ENCODE data around the gene MEAF6. TPM values are rescaled to one million over a fixed set of nuclear protein-coding genes. Genes with fewer than 3 reads are reported as not detected.
"Not testable (repeated sequence)": the region's sequence is repeated elsewhere in the genome, so short reads cannot be mapped to it uniquely, and the experiment has no call there.

The MEAF6 gene
- 147 TPM for total RNA-seq

GRCh38 chr1:37514350-37515184 lies at the start of gene MEAF6:
TSS of gene MEAF6 (minus strand) at chr1:37514766. CDS start at chr1:37514746, 20 bp downstream.
- DNase-seq (ENCODE audit: low spot score in 2 of 2) (peak; percentile 88 to 92), FAIRE-seq (no peak)

- no peak for DNase-seq (ENCODE audit: low spot score in 2 of 2)
Measured at GRCh38 chr1:37562984-37563383, 48.4 kb upstream of the MEAF6 start.

GRCh38 chr1:37561133-37562132 lies 46.9 kb upstream of the MEAF6 start:
- FAIRE-seq, result no peak
- no peak for DNase-seq (ENCODE audit: low spot score in 2 of 2)

More at GRCh38 chr1:37562984-37563383, 48.4 kb upstream of the MEAF6 start:
- FAIRE-seq, result no peak

GRCh38 chr1:37560401-37561132 lies 46.0 kb upstream of the MEAF6 start:
- DNase-seq (ENCODE audit: low spot score in 2 of 2) (no peak), FAIRE-seq (no peak)

GRCh38 chr1:37559957-37560379 lies 45.4 kb upstream of the MEAF6 start:
- not testable (repeated sequence) for FAIRE-seq; DNase-seq (ENCODE audit: low spot score in 2 of 2)

GRCh38 chr1:37559080-37559479 lies 44.5 kb upstream of the MEAF6 start:
- no peak for DNase-seq (ENCODE audit: low spot score in 2 of 2)
- no peak for FAIRE-seq

- FAIRE-seq (no peak), DNase-seq (ENCODE audit: low spot score in 2 of 2) (no peak)
Measured at GRCh38 chr1:37558411-37558810, 43.8 kb upstream of the MEAF6 start.

- FAIRE-seq (no peak), DNase-seq (ENCODE audit: low spot score in 2 of 2) (no peak)
Measured at GRCh38 chr1:37557402-37557801, 42.8 kb upstream of the MEAF6 start.

- no peak for FAIRE-seq
- peak; percentile 65 to 91 for DNase-seq (ENCODE audit: low spot score in 2 of 2)
Measured at GRCh38 chr1:37556712-37557196, 42.2 kb upstream of the MEAF6 start, which contains the start of gene DNALI1. TSS of gene DNALI1 (plus strand) at chr1:37556940. CDS start at chr1:37556995, 55 bp downstream.

GRCh38 chr1:37553927-37554808 lies 39.6 kb upstream of the MEAF6 start, which contains the start of gene SNIP1:
TSS of gene SNIP1 (minus strand) at chr1:37554293. CDS start at chr1:37554229, 64 bp downstream.
- DNase-seq (ENCODE audit: low spot score in 2 of 2) (peak; percentile 97 to 98), FAIRE-seq (no peak)

- DNase-seq (ENCODE audit: low spot score in 2 of 2) (no peak), FAIRE-seq (no peak)
Measured at GRCh38 chr1:37553598-37553926, 39.0 kb upstream of the MEAF6 start.

GRCh38 chr1:37549341-37549740 lies 34.8 kb upstream of the MEAF6 start:
- DNase-seq (ENCODE audit: low spot score in 2 of 2), result no peak
- no peak for FAIRE-seq

- DNase-seq (ENCODE audit: low spot score in 2 of 2) (no peak), FAIRE-seq (no peak)
Measured at GRCh38 chr1:37545019-37545418, 30.5 kb upstream of the MEAF6 start.

- no peak for FAIRE-seq
- DNase-seq (ENCODE audit: low spot score in 2 of 2), result no peak
Measured at GRCh38 chr1:37544530-37544929, 30.0 kb upstream of the MEAF6 start.

- FAIRE-seq (no peak), DNase-seq (ENCODE audit: low spot score in 2 of 2) (no peak)
Measured at GRCh38 chr1:37540036-37540785, 25.6 kb upstream of the MEAF6 start.

- not testable (repeated sequence) for FAIRE-seq; DNase-seq (ENCODE audit: low spot score in 2 of 2)
Measured at GRCh38 chr1:37539154-37539553, 24.6 kb upstream of the MEAF6 start.

- DNase-seq (ENCODE audit: low spot score in 2 of 2), result no peak
- no peak for FAIRE-seq
Measured at GRCh38 chr1:37537378-37537777, 22.8 kb upstream of the MEAF6 start.

All from frontal cortex (tissue), 4 donors.